ENCODE measurements around the gene CD300LF. TPM values are rescaled to one million over a fixed set of nuclear protein-coding genes. Genes with fewer than 3 reads are reported as not detected.

The CD300LF gene
- total and polyA plus RNA-seq, 9 of the 15 experiments (the other 6 are each of a cell fraction or from before 2014, with no cell fraction given), result not detected

DNA sequence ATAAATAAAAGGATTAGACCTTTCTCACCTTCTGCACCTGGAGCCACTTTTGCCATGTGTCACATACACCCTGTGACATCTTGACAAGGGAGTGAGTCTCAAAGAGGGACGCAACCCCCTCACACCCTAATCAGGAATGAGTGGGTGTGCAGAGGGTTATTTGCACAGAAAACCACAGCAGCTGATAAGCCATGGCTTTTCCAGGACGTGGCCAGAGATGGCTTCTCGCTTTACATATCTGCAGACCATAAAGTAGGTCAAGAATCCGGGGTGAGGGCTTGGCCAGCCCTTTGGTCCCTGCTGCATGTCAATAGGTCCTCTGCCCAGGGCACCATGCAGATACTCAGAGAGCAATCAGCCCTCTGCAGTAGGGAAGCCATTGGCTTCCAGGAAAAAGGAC is 2.4 kb upstream of the CD300LF start (continued):
- TF ChIP-seq, protein P1, sequence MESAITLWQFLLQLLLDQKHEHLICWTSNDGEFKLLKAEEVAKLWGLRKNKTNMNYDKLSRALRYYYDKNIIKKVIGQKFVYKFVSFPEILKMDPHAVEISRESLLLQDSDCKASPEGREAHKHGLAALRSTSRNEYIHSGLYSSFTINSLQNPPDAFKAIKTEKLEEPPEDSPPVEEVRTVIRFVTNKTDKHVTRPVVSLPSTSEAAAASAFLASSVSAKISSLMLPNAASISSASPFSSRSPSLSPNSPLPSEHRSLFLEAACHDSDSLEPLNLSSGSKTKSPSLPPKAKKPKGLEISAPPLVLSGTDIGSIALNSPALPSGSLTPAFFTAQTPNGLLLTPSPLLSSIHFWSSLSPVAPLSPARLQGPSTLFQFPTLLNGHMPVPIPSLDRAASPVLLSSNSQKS (CRISPR knock-in tag; IDR thresholded peaks at IDR 0.05), result no peak
- TF ChIP-seq, protein P2, sequence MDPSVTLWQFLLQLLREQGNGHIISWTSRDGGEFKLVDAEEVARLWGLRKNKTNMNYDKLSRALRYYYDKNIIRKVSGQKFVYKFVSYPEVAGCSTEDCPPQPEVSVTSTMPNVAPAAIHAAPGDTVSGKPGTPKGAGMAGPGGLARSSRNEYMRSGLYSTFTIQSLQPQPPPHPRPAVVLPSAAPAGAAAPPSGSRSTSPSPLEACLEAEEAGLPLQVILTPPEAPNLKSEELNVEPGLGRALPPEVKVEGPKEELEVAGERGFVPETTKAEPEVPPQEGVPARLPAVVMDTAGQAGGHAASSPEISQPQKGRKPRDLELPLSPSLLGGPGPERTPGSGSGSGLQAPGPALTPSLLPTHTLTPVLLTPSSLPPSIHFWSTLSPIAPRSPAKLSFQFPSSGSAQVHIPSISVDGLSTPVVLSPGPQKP (CRISPR knock-in tag; IDR thresholded peaks at IDR 0.05), result no peak
- TF ChIP-seq, protein P3, sequence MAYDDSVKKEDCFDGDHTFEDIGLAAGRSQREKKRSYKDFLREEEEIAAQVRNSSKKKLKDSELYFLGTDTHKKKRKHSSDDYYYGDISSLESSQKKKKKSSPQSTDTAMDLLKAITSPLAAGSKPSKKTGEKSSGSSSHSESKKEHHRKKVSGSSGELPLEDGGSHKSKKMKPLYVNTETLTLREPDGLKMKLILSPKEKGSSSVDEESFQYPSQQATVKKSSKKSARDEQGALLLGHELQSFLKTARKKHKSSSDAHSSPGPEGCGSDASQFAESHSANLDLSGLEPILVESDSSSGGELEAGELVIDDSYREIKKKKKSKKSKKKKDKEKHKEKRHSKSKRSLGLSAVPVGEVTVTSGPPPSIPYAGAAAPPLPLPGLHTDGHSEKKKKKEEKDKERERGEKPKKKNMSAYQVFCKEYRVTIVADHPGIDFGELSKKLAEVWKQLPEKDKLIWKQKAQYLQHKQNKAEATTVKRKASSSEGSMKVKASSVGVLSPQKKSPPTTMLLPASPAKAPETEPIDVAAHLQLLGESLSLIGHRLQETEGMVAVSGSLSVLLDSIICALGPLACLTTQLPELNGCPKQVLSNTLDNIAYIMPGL (CRISPR knock-in tag; IDR thresholded peaks at IDR 0.05), result no peak
- TF ChIP-seq, protein P4, sequence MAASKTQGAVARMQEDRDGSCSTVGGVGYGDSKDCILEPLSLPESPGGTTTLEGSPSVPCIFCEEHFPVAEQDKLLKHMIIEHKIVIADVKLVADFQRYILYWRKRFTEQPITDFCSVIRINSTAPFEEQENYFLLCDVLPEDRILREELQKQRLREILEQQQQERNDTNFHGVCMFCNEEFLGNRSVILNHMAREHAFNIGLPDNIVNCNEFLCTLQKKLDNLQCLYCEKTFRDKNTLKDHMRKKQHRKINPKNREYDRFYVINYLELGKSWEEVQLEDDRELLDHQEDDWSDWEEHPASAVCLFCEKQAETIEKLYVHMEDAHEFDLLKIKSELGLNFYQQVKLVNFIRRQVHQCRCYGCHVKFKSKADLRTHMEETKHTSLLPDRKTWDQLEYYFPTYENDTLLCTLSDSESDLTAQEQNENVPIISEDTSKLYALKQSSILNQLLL (CRISPR knock-in tag; IDR thresholded peaks at IDR 0.05; ENCODE audit: borderline replicate concordance), result no peak
- TF ChIP-seq EZH2 (IDR thresholded peaks at IDR 0.05; ENCODE audit: borderline replicate concordance, low read depth, low read length), result no peak
- no peak for TF ChIP-seq ADNP (tag; IDR thresholded peaks at IDR 0.05)
- TF ChIP-seq, protein P5, sequence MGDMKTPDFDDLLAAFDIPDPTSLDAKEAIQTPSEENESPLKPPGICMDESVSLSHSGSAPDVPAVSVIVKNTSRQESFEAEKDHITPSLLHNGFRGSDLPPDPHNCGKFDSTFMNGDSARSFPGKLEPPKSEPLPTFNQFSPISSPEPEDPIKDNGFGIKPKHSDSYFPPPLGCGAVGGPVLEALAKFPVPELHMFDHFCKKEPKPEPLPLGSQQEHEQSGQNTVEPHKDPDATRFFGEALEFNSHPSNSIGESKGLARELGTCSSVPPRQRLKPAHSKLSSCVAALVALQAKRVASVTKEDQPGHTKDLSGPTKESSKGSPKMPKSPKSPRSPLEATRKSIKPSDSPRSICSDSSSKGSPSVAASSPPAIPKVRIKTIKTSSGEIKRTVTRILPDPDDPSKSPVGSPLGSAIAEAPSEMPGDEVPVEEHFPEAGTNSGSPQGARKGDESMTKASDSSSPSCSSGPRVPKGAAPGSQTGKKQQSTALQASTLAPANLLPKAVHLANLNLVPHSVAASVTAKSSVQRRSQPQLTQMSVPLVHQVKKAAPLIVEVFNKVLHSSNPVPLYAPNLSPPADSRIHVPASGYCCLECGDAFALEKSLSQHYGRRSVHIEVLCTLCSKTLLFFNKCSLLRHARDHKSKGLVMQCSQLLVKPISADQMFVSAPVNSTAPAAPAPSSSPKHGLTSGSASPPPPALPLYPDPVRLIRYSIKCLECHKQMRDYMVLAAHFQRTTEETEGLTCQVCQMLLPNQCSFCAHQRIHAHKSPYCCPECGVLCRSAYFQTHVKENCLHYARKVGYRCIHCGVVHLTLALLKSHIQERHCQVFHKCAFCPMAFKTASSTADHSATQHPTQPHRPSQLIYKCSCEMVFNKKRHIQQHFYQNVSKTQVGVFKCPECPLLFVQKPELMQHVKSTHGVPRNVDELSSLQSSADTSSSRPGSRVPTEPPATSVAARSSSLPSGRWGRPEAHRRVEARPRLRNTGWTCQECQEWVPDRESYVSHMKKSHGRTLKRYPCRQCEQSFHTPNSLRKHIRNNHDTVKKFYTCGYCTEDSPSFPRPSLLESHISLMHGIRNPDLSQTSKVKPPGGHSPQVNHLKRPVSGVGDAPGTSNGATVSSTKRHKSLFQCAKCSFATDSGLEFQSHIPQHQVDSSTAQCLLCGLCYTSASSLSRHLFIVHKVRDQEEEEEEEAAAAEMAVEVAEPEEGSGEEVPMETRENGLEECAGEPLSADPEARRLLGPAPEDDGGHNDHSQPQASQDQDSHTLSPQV (IDR thresholded peaks at IDR 0.05), result no peak
- no peak for TF ChIP-seq MTF1 (CRISPR knock-in tag; IDR thresholded peaks at IDR 0.05; ENCODE audit: borderline replicate concordance)
- no peak for TF ChIP-seq ZNF77 (CRISPR knock-in tag; IDR thresholded peaks at IDR 0.05)
- no peak for TF ChIP-seq YBX1 (IDR thresholded peaks at IDR 0.05)
- TF ChIP-seq ZNF274 (IDR thresholded peaks at IDR 0.05; ENCODE audit: borderline replicate concordance, low read depth, low read length), result no peak
- TF ChIP-seq ZNF717 (CRISPR knock-in tag; IDR thresholded peaks at IDR 0.05), result no peak
- peak; percentile 80 for TF ChIP-seq NCOR1 (IDR thresholded peaks at IDR 0.05)
- TF ChIP-seq, protein P6, sequence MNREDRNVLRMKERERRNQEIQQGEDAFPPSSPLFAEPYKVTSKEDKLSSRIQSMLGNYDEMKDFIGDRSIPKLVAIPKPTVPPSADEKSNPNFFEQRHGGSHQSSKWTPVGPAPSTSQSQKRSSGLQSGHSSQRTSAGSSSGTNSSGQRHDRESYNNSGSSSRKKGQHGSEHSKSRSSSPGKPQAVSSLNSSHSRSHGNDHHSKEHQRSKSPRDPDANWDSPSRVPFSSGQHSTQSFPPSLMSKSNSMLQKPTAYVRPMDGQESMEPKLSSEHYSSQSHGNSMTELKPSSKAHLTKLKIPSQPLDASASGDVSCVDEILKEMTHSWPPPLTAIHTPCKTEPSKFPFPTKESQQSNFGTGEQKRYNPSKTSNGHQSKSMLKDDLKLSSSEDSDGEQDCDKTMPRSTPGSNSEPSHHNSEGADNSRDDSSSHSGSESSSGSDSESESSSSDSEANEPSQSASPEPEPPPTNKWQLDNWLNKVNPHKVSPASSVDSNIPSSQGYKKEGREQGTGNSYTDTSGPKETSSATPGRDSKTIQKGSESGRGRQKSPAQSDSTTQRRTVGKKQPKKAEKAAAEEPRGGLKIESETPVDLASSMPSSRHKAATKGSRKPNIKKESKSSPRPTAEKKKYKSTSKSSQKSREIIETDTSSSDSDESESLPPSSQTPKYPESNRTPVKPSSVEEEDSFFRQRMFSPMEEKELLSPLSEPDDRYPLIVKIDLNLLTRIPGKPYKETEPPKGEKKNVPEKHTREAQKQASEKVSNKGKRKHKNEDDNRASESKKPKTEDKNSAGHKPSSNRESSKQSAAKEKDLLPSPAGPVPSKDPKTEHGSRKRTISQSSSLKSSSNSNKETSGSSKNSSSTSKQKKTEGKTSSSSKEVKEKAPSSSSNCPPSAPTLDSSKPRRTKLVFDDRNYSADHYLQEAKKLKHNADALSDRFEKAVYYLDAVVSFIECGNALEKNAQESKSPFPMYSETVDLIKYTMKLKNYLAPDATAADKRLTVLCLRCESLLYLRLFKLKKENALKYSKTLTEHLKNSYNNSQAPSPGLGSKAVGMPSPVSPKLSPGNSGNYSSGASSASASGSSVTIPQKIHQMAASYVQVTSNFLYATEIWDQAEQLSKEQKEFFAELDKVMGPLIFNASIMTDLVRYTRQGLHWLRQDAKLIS (CRISPR knock-in tag; IDR thresholded peaks at IDR 0.05), result no peak
- no peak for TF ChIP-seq TSC22D4 (tag; IDR thresholded peaks at IDR 0.05)

Measured in K562 (cell line).